ENCODE results near the gene CD1B.
"Not testable (repeated sequence)": the region's sequence is repeated elsewhere in the genome, so short reads cannot be mapped to it uniquely, and the experiment has no call there.

The CD1B gene

DNA sequence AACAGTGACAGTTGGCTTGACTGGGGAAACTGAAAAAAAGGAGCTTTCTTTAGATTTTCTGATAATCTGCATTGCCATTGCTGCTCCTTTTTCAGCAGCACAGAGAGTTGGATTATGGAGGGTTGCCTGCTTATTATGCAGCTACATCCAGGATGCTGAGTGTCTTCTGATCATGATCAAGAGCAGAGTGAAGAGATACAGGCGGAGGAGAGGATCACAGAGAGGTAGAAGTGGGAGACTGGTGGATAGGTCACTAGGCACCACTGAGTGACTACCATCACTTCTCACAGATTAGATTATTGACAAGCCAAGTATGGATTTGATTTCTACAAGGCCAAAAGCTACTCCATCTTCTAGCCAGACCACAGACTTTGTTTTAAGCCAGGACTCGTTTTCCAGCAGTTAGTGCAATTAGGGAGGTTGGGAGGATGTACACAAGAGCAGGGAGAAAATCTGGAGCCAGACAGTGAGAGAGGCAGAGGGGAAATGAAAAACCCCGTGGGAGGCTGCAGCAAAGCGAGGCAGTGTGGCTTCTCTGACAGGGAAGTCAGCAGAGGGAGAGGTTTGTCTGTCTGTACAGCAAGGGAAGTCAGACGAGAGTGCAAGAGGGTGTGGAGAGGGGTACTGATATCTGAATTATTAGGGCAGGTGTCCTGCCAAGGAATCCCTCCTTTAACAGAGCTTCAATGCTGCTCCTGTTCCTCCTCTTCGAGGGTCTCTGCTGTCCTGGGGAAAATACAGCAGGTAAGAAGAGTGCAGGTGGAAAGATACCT is 22.2 kb upstream of the CD1B start, which contains the start of gene CD1E:
Gene CD1E, plus strand, starts transcription at position 592 of the 773 bp plus-strand sequence. Its CDS starts 95 bp downstream, at position 687.
- Histone ChIP-seq H3K27ac (no peak within 1 kb of the TSS), H3K36me3 (no peaks in the 10 kb centered on the region), H3K9me3 (no peaks in the 10 kb centered on the region), H3K27me3 (no peaks in the 10 kb centered on the region), H3K4me1 (no peaks in the 10 kb centered on the region), H3K4me3 (no peak within 1 kb of the TSS)
- DNase-seq: no peak
- intact Hi-C loops (cut with DNase I; ENCODE audit: low total_unique reads): no loop called here
- TF ChIP-seq, protein P1, sequence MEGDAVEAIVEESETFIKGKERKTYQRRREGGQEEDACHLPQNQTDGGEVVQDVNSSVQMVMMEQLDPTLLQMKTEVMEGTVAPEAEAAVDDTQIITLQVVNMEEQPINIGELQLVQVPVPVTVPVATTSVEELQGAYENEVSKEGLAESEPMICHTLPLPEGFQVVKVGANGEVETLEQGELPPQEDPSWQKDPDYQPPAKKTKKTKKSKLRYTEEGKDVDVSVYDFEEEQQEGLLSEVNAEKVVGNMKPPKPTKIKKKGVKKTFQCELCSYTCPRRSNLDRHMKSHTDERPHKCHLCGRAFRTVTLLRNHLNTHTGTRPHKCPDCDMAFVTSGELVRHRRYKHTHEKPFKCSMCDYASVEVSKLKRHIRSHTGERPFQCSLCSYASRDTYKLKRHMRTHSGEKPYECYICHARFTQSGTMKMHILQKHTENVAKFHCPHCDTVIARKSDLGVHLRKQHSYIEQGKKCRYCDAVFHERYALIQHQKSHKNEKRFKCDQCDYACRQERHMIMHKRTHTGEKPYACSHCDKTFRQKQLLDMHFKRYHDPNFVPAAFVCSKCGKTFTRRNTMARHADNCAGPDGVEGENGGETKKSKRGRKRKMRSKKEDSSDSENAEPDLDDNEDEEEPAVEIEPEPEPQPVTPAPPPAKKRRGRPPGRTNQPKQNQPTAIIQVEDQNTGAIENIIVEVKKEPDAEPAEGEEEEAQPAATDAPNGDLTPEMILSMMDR (IDR thresholded peaks at IDR 0.05): no peak

DNA sequence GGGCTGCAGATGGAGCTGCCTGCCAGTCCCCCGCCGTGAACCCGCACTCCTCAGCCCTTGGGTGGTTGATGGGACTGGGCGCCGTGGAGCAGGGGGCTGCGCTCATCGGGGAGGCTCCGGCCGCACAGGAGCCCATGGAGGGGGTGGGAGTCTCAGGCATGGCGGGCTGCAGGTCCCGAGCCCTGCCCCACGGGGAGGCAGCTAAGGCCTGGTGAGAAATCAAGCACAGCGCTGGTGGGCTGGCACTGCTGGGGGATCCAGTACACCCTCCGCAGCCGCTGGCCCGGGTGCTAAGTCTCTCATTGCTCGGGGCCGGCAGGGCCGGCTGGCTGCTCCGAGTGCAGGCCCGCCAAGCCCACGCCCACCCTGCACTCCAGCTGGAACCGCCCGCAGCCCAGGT is 17.6 kb upstream of the CD1B start:
- H3K4me3 ChIP-seq; H3K27ac ChIP-seq; intact Hi-C loops (cut with DNase I; ENCODE audit: low total_unique reads); H3K27me3 ChIP-seq; H3K9me3 ChIP-seq; H3K4me1 ChIP-seq; H3K36me3 ChIP-seq; DNase-seq: not testable (repeated sequence)

DNA sequence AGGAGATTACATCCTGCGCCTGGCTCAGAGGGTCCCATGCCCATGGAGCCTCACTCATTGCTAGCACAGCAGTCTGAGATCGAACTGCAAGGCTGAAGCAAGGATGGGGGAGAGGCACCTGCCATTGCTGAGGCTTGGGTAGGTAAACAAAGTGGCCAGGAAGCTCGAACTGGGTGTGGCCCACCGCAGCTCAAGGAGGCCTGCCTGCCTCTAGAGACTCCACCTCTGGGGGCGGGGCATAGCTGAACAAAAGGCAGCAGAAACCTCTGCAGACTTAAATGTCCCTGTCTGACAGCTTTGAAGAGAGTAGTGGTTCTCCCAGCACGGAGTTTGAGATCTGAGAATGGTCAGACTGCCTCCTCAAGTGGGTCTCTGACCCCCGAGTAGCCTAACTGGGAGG is 5.1 kb upstream of the CD1B start:
- H3K36me3 ChIP-seq; H3K4me1 ChIP-seq; H3K9me3 ChIP-seq; DNase-seq; H3K27me3 ChIP-seq; H3K27ac ChIP-seq; intact Hi-C loops (cut with DNase I; ENCODE audit: low total_unique reads); H3K4me3 ChIP-seq: not testable (repeated sequence)

GRCh38 chr1:158335213-158335532 is 3.8 kb upstream of the CD1B start:
- intact Hi-C loops (cut with DNase I; ENCODE audit: low total_unique reads): no loop called here
- Histone ChIP-seq H3K27ac (no peak overlapping the region), H3K4me3 (no peak overlapping the region), H3K4me1 (no peaks in the 10 kb centered on the region), H3K27me3 (no peaks in the 10 kb centered on the region), H3K36me3 (no peaks in the 10 kb centered on the region), H3K9me3 (no peaks in the 10 kb centered on the region)
- TF ChIP-seq, protein P1 (IDR thresholded peaks at IDR 0.05): no peak
- DNase-seq: no peak

GRCh38 chr1:158334526-158335212 is 3.3 kb upstream of the CD1B start:
- no peak for DNase-seq
- Histone ChIP-seq H3K27ac (no peak overlapping the region), H3K36me3 (no peaks in the 10 kb centered on the region), H3K27me3 (no peaks in the 10 kb centered on the region), H3K9me3 (no peaks in the 10 kb centered on the region), H3K4me3 (no peak overlapping the region), H3K4me1 (no peaks in the 10 kb centered on the region)
- intact Hi-C loops (cut with DNase I; ENCODE audit: low total_unique reads): no loop called here
- TF ChIP-seq, protein P1 (IDR thresholded peaks at IDR 0.05): no peak

DNA sequence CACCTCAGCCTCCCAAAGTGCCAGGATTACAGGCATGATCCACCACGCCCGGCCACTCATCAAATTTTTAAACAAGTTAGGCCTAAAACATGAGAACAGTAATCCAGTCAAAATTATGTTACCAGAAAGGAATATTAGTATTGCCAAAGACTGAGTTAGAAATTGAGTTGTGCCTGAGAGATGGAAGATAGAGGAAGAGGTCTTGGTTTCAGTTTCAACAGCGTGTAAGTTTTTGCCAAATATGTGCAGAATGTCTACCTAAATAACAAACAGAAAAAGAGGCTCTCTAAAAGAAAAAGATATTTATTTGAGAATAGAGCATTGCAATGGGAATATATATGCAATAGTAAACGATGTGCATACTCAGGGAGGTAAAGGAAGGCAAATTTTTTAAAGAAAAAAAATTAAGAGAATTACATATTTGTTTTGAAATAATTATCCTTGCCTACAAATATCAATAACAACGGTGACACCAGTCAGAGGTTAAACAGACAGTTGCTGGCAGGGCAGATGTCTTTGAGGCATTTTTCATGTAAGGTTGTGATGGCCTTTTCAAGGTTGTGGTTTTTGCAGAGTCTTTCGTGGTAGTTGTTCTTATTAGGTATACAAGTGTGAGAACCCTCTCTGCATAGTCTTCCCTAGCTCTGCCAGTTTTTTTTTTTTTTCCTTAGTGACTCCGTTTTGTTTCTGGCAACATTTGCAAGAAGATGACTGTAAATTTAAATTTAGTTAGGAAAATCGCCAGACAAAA is 2.2 kb upstream of the CD1B start:
- intact Hi-C loops (cut with DNase I; ENCODE audit: low total_unique reads): no loop called here
- no peak for DNase-seq
- H3K27me3 ChIP-seq: no peaks in the 10 kb centered on the region
- TF ChIP-seq, protein P1 (IDR thresholded peaks at IDR 0.05): no peak
- H3K4me1 ChIP-seq: no peaks in the 10 kb centered on the region
- no peaks in the 10 kb centered on the region for H3K36me3 ChIP-seq
- no peak overlapping the region for H3K4me3 ChIP-seq
- H3K9me3 ChIP-seq: no peaks in the 10 kb centered on the region
- H3K27ac ChIP-seq: no peak overlapping the region

All from tibial artery (tissue), 4 donors.